GM12891 (cell line): ENCODE measurements around the gene ELMO1.

Experiments used
- PAX5 ChIP-seq: IDR thresholded peaks from 2 replicates; pipeline ENCODE4 v1.6.1; 2011; ENCODE audit warnings: low read length, moderate library complexity, mild to moderate bottlenecking; ENCODE audit not compliant: insufficient read depth, severe bottlenecking
- POLR2A ChIP-seq: IDR thresholded peaks from 2 replicates; pipeline ENCODE4 v1.6.1; 2011; ENCODE audit warnings: low read depth, low read length, control low read depth
- POLR2AphosphoS5 ChIP-seq: IDR thresholded peaks from 2 replicates; pipeline ENCODE4 v1.6.1; 2011; ENCODE audit warnings: low read depth, low read length, control low read depth
- TAF1 ChIP-seq: IDR thresholded peaks from 2 replicates; pipeline ENCODE4 v1.6.1; 2011; ENCODE audit warnings: low read depth, low read length, control low read depth

- TF ChIP-seq POLR2A (no peak), POLR2AphosphoS5 (no peak), TAF1 (no peak), PAX5 (no peak)
These were observed 167.1 kb downstream of the ELMO1 start for GRCh38 chr7:37281368-37282092.
